NCI-H1930 (cell line): ENCODE data around the gene NME1.
"Not testable (repeated sequence)": the region's sequence is repeated elsewhere in the genome, so short reads cannot be mapped to it uniquely, and the experiment has no call there.

ENCODE experiments used
- DNase-seq, 2 experiments: peaks; one replicate each; lab custom pipeline; 2025; lab: John Stamatoyannopoulos, UW

The NME1 gene

DNA sequence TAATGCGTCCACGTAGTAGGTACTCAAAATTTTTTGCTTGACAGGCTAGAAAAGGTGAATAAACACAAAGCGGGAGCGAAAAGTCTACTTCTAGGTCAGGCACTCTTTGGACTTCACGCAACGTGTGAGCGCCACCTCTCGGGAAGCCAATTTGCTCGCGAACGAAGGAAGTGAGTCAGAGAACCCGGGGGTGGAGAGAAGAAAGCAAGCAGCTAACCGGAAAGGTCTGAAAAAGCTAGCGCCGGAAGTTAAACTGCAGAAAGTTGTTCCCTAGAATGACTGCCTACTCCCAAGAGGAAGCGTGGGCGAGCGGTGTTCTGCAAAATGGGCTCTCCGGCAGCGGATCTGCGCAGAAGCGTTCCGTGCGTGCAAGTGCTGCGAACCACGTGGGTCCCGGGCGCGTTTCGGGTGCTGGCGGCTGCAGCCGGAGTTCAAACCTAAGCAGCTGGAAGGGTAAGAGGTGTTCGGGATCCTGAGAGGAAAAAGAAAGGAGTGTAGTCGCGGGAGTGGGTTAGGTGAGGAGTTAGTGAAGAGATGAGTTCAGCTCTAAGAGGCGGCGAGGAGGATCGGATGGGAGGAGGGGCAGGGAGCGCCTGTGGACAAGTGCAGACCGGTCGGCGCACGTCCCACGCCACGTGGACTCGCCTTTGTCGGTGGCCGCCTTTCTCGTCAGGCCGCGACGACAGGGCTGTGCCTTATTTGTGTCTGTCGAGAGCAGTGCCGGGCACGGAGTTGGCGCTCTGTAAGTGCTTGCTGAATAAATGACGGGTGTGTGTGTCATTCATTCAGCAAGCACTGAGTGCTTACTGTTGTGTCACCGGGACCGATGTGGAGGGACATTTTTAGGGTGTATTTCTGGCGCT lies at the start of gene NME1:
Gene NME1 (plus strand): TSS at position 350 of the 863 bp plus-strand sequence. CDS start 2,096 bp downstream, outside the sequence.
- peak; percentile 97 to 98 for DNase-seq

DNA sequence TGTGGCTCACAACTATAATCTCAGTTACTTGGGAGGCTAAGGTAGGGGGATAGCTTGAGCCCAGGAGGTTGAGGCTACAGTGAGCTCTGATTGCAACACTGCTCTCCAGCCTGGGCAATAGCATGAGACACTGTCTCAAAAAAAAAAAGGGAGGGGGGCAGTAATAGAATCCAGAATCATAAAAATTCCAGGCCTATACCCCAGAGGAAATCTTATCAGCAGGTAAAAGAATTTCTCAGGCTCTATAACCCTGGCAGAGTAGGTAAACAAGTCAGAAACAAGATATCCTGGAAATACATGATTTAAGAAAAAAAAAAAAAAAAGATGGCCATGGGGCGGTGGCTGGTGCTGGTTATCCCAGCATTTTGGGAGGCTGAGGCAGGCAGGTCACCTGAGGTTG lies 45.6 kb upstream of the NME1 start:
- no peak for DNase-seq

GRCh38 chr17:51112303-51113222 lies 40.8 kb upstream of the NME1 start:
- not testable (repeated sequence) for DNase-seq

- DNase-seq: no peak
Observed at GRCh38 chr17:51115179-51115578, 38.2 kb upstream of the NME1 start.

- no peak for DNase-seq
Observed at GRCh38 chr17:51118330-51119195, 34.8 kb upstream of the NME1 start.

DNA sequence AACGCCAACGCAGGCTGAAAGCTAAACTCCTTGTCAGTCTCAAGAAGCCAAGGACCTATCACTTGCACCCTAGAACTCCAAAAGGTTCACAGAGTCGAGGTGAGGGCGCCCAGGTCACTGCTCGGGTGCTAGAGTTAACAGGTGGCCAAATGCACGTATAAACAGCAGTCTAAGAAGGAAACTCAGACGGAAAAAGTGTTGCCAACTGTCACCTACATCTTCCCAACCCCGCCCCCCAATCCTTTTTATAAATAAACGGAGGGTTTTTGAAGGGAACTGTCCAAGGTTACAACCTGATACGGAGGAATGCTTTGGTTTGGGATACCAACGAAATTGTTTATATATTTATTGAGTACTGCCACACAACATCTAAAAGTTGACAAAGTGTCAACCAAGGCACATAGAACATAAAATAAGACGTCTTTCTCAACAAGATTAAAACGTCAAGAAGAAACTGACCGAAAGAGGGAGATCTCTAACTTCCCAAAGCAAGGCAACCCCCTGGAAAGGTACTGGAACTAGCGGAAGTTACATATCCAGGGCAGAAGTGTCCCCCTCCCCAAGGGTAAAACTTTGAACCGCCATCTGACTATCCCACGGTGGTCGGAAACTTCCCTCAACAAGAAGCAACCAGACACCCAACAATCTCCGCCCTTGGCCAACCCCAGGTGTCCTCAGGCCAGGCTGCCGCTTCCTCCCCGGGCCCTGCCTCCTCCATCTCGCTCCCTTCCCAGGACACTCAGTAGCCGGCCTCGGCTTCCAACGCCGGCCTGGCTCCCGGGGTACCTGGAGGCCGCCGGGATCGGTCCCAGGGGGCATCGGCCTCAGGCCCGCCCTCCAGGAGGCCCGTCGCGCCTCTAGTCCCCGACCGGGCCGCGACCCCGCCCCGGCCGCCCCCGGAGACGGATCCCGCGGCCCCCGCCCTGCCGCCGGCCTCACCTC lies 33.7 kb upstream of the NME1 start:
- DNase-seq: no peak

GRCh38 chr17:51120357-51120738 lies 33.0 kb upstream of the NME1 start:
- DNase-seq: no peak

DNA sequence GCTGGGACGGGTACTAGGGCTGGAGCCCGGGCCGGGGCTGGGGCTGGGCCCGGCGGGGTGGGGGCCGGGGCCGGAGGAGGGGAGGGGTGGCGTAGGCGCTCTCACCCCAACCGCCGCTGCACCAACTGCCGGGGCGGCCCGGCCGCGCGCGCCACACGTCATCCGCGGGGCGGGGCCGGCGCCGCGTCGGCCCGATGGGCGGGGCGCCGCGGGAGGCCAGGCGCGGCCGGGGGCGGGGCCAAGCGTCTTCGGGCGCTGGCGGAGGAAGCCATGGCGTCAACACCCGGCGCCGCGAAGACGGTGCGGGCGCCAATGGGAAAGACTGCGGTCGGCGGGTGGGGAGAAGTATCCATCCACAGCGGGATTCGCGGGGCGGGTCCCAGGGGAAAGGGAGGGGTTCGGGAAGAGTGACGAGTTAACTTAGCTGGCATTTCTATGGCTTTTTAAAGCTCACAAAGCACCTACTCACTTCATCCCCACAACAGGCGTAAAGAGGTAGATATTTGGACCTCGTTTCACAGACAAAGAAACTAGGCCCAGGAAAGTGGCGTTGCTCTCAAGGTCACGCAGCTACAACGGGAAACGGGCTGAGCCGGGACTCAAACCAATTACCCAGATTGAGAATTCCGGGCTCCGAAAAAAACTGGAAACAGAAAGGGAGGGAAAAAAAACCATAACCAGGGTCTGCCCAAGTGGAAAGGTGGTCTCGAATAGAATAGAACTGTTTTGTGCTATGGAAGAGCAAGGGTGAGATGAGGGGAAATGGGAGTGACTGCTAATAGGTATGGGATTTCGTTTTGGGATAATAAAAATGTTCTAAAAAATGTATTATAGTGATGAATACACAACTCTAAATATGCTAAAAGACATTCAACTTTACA lies 32.4 kb upstream of the NME1 start, which contains the start of gene SPAG9:
Gene SPAG9 (minus strand): TSS at position 130 of the 881 bp plus-strand sequence. CDS start 212 bp downstream, outside the sequence.
- DNase-seq: peak; percentile 90 to 96

- DNase-seq: peak; percentile 44 to 50
Observed at GRCh38 chr17:51121620-51122472, 31.5 kb upstream of the NME1 start.

- not testable (repeated sequence) for DNase-seq
Observed at GRCh38 chr17:51122473-51123115, 30.8 kb upstream of the NME1 start.

DNA sequence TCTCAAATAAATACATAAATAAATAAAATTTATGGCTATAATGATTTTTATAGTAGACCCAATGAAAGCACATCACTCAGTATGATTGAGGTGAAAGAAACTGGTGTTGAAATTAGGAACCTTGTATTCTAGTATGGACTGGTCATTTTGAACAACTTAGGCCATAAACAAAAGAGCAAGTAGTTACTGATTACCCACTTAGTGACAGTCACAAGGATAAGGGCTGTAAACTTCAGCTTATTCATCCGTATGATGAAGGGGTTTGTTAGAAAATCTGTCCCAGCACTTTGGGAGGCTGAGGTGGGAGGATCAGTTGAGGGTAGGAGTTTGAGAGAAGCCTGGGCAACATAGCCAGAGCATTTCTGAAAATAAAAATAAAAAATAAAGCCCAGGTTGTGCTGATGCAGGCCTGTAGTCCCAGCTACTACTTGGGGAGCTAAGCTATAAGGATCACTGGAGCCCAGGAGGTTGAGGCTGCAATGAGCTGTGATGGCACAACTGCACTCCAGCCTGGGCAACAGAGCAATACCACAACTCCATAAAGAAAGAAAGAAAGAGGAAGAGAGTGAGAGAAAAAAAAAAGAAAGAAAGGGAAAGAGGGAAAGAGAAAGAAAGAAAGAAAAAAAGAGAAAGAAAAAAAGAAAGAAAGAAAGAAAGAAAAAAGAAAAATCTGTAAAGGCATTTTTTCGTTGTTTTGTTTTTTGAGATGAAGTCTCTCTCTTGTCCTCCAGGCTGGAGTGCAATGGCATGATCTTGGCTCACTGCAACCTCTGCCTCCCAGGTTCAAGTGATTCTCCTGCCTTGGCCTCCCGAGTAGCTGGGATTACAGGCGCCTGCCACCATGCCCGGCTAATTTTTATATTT lies 28.5 kb upstream of the NME1 start:
- no peak for DNase-seq

- no peak for DNase-seq
Observed at GRCh38 chr17:51128076-51128475, 25.3 kb upstream of the NME1 start.

- DNase-seq: no peak
Observed at GRCh38 chr17:51132964-51133319, 20.4 kb upstream of the NME1 start.

DNA sequence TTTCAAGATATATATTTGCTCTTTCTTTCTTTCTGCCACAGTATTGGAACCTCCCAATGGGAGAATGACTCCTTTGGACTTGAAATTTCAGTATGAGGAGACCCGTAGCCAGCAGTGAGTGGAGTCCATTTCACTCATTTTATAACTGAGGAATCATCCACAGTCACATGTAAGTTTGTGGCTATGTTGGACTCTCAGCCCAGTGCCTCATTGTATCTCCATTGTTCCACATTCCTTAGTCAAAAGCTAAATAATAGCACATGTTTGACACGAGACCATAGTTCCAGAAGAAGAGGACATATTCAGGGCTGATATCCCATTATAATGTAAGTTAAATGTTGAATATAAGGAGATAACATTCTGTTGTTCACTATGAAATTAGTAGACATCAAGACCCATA lies 20.0 kb upstream of the NME1 start:
- DNase-seq: no peak

DNA sequence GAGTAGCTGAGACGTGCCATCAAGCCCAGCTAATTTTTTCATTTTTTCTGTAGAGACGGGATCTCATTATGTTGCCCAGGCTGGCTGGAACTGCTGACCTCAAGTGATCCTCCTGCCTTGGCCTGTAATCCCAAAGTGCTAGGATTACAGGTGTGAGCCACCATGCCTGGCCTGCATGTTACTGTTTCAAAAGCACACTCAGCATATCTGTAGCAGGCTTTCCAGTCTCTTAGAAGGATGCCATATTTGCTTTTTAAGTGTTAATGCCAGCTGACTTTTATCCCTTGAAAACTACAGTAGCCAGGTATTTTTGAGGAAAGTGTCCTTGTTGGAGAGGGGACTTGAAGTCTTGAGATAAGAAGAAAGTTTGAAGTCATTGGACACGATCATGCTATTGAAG lies 17.4 kb upstream of the NME1 start:
- no peak for DNase-seq

DNA sequence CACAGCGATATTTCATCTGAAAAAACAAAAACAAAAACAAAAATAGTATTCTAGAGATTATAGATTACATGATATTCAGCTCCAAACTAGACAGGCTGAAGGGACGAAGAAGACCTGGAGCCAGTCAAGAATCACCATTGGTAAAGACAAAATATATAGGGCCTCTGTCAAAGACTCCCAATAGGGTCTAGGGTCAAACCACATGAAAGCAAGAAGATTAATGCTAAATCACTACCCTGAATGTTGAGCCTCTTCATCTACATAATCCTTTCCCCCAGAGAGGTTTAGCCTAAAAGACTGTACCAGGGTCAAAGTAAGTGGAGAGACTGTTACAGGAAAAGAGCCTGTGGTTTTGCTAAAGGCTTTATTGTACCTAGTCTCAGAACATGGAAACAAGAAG lies 10.8 kb upstream of the NME1 start:
- DNase-seq: no peak
